Activated naive CD8-positive, alpha-beta T cell (primary cell): ENCODE data around the gene DOCK3.
"Not testable (repeated sequence)": the region's sequence is repeated elsewhere in the genome, so short reads cannot be mapped to it uniquely, and the experiment has no call there.

ENCODE experiments used
- H3K27ac Mint-ChIP-seq: one replicate; pipeline ENCODE4 v1.8.0; 2021; ENCODE audit warnings: mixed read lengths
- H3K27me3 Mint-ChIP-seq: one replicate; pipeline ENCODE4 v1.8.0; 2021; ENCODE audit warnings: mixed read lengths
- H3K36me3 Mint-ChIP-seq: one replicate; pipeline ENCODE4 v1.8.0; 2021; ENCODE audit warnings: mixed read lengths
- H3K4me1 Mint-ChIP-seq: one replicate; pipeline ENCODE4 v1.8.0; 2021; ENCODE audit warnings: low read depth, mixed read lengths
- H3K4me3 Mint-ChIP-seq: one replicate; pipeline ENCODE4 v1.8.0; 2021; ENCODE audit warnings: mild to moderate bottlenecking, mixed read lengths
- H3K9me3 Mint-ChIP-seq: one replicate; pipeline ENCODE4 v1.8.0; 2021; ENCODE audit warnings: low read depth, mixed read lengths

Gene DOCK3

DNA sequence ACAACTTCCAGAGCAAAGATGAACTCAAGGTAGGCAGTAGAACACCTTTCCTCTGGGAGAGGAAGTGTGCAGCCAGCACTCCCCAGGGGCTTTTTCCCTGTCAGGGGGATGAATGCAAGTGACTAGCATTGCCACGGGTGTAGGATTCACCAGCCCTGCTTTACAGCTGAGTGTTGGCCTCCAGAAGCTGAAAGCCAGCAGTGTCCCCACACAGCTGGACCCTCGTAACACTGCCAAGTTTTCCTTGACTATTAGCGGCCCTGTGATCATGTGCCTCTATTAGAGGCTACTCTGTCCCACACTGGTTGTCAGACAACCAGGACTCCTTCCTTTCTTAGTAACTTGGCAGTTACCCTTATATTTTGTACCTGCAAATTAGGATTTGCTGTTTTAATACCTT lies 605.4 kb downstream of the DOCK3 start:
- H3K9me3 Mint-ChIP-seq, result peaks cover 3% of the 10 kb centered on the region
- no peak overlapping the region for H3K27ac Mint-ChIP-seq
- H3K27me3 Mint-ChIP-seq, result no peaks in the 10 kb centered on the region
- H3K36me3 Mint-ChIP-seq, result peaks cover 10% of the 10 kb centered on the region
- H3K4me3 Mint-ChIP-seq, result no peak overlapping the region
- peaks cover 6% of the 10 kb centered on the region for H3K4me1 Mint-ChIP-seq

DNA sequence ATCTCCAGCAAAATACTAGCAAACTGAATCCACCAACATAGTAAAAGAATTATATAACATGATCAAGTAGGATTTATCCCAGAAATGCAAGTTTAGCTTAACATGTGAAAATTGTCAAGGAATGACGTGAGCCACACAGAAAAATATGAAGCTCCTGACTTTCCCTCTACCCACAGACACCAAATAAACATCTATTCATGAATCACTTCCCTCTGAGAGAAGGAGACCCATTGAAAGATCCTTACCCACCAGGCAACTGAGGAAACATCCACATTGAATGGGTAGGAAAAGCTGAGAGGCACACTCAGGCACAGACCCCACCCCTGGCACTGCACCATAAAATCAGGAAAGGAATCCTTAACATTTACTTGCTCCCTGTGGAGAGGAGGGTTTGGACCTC lies 608.2 kb downstream of the DOCK3 start:
- H3K4me3 Mint-ChIP-seq, result no peak overlapping the region

DNA sequence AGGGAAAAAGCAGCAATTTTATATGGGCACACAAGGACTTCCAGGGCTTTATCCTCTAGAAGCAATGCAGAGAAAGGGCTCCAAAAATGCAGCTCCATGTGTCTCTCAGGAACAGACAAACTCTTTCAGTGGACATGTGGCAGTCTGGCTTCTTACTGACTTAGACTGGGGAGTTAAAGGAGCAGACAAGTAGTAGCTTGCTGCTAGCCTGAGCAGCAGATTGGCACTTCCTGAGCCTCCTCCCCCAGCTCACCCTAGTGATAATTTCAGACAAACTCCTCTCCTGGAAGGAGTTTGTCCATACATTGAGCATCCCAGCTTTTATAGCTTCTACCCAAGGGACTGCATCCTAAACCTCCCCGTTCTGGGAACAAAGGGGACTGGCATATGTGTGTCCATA lies 608.7 kb downstream of the DOCK3 start:
- H3K4me3 Mint-ChIP-seq, result no peak overlapping the region
- peaks cover 24% of the 10 kb centered on the region for H3K36me3 Mint-ChIP-seq
- H3K27me3 Mint-ChIP-seq, result no peaks in the 10 kb centered on the region
- peaks cover 19% of the 10 kb centered on the region for H3K9me3 Mint-ChIP-seq
- no peaks in the 10 kb centered on the region for H3K4me1 Mint-ChIP-seq
- no peak overlapping the region for H3K27ac Mint-ChIP-seq

More for the DNA sequence above, 608.2 kb downstream of the DOCK3 start:
- Mint-ChIP-seq H3K4me1 (no peaks in the 10 kb centered on the region), H3K27ac (no peak overlapping the region), H3K9me3 (peaks cover 19% of the 10 kb centered on the region), H3K36me3 (peaks cover 24% of the 10 kb centered on the region), H3K27me3 (no peaks in the 10 kb centered on the region)

DNA sequence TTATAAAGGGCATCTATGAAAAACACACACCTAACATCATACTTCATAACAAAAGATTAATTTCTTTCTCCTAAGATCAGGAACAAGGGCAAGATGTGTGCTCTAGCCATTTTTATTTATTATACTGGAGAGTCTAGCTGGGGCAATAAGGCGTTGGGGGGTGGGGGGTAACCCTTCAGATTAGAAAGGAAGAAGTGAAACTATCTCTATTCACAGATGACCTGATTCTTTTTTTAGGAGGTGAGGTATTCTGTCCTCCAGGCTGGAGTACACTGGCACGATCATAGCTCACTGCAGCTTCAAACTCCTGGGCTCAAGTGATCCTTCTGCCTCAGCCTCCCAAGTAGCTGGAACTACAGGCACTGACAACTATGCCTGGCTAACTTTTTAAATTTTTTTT lies 620.9 kb downstream of the DOCK3 start:
- H3K9me3 Mint-ChIP-seq, result peaks cover 9% of the 10 kb centered on the region
- H3K27me3 Mint-ChIP-seq, result no peaks in the 10 kb centered on the region
- H3K4me3 Mint-ChIP-seq, result no peak overlapping the region
- H3K27ac Mint-ChIP-seq, result no peak overlapping the region
- H3K36me3 Mint-ChIP-seq, result peaks cover 8% of the 10 kb centered on the region
- no peaks in the 10 kb centered on the region for H3K4me1 Mint-ChIP-seq

DNA sequence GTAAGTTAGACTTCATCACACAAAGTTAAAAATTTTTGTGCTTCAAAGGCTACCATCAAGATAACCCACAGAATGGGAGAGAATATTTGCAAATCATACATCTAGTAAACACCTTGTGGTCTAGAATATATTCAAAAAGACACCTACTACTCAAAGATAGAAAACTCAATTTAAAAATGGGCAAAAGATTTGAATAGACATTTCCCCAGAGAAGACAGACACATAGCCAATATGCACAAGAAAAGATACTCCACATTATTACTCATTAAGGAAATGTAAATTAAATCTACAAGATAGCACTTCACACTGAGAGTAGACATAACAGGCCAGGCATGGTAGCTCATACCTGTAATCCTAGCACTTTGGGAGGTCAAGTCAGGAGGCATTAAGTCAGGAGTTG lies 622.6 kb downstream of the DOCK3 start:
- Mint-ChIP-seq H3K27me3 (no peaks in the 10 kb centered on the region), H3K4me1 (no peaks in the 10 kb centered on the region), H3K27ac (no peak overlapping the region), H3K36me3 (peaks cover 7% of the 10 kb centered on the region), H3K4me3 (no peak overlapping the region), H3K9me3 (peaks cover 5% of the 10 kb centered on the region)

DNA sequence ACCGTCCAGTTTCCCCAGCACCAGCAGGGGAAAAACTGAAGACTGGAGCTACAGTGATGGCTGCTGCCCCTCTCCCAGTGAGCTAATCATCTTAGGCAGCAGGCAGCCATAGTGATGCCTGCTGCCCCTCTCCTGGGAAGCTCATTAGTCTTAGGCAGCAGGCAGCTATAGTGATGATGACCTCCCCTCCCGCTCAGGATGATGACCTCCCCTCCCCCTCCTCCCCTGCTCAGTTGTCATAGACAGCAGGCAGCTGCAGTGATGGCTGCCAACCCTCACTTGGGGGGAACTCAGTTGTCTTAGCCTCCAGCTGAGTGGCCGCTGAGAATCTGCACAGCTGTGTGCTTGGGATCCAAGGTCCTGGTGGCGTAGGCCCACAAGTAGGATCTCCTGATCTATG lies 629.5 kb downstream of the DOCK3 start:
- Mint-ChIP-seq H3K27ac (no peak overlapping the region), H3K27me3 (no peaks in the 10 kb centered on the region), H3K4me1 (no peaks in the 10 kb centered on the region), H3K9me3 (peaks cover 10% of the 10 kb centered on the region), H3K36me3 (peaks cover 28% of the 10 kb centered on the region), H3K4me3 (no peak overlapping the region)

DNA sequence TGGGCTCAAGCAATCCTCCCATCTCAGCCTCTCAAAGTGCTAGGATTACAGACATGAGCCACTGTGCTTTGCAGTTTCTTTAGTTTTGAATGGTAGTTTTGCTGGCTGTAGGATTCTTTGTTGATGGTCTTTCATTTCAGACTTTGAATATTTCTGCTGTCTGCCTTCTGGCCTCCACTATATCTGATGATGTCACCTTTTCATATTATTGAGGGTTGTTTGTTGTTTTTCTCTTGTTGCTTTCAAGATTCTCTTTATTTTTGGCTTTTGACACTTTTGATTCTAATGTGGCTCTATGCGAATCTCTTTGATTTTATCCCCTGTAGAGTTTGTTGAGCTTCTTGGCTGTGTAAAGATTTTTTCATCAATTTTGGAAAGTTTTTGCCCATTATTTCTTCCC lies 631.4 kb downstream of the DOCK3 start:
- Mint-ChIP-seq H3K27ac (no peak overlapping the region), H3K36me3 (peaks cover 28% of the 10 kb centered on the region), H3K9me3 (peaks cover 10% of the 10 kb centered on the region), H3K27me3 (no peaks in the 10 kb centered on the region), H3K4me3 (no peak overlapping the region), H3K4me1 (no peaks in the 10 kb centered on the region)

DNA sequence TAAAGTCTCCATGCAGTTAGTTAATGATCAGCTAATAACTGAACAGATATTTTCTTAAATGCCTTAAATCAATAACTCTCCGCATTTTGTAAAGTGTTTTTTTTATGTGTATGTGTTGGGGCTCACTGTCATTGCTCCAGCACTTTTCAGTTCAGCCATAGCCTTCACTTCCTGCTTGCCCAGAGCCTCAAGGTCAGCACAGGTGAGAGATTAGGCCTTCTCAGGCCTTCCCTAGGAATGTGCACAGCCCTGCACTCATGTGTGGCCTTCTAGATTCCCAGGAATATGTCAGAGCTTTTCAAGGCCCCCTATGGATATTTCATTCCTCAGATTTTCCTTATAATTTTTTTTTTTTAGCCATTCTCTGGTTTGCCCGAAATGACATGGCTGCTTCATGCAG lies 632.7 kb downstream of the DOCK3 start:
- peaks cover 20% of the 10 kb centered on the region for H3K36me3 Mint-ChIP-seq

DNA sequence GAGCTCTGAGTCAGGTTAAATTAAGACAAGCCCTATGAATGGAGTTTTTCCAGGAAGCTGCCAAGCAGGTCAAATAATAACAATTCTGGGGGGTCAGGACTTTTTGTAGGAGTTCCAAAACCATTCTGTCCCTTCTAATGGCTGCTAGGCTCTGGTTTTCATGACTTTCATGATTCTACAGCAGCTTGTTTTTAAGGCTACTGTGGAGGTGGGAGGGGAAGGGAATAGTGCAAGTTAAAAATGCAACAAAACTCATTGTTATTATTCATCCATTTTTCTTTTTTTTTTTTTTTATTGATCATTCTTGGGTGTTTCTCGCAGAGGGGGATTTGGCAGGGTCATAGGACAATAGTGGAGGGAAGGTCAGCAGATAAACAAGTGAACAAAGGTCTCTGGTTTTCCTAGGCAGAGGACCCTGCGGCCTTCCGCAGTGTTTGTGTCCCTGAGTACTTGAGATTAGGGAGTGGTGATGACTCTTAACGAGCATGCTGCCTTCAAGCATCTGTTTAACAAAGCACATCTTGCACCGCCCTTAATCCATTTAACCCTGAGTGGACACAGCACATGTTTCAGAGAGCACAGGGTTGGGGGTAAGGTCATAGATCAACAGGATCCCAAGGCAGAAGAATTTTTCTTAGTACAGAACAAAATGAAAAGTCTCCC lies 633.3 kb downstream of the DOCK3 start:
- not testable (repeated sequence) for H3K27me3 Mint-ChIP-seq, H3K4me3 Mint-ChIP-seq, H3K27ac Mint-ChIP-seq, H3K4me1 Mint-ChIP-seq, H3K9me3 Mint-ChIP-seq
- peaks cover 16% of the 10 kb centered on the region for H3K36me3 Mint-ChIP-seq

More for the DNA sequence above, 632.7 kb downstream of the DOCK3 start:
- no peak overlapping the region for H3K27ac Mint-ChIP-seq
- H3K27me3 Mint-ChIP-seq, result no peaks in the 10 kb centered on the region
- H3K4me3 Mint-ChIP-seq, result no peak overlapping the region
- H3K4me1 Mint-ChIP-seq, result no peaks in the 10 kb centered on the region
- H3K9me3 Mint-ChIP-seq, result peaks cover 5% of the 10 kb centered on the region

DNA sequence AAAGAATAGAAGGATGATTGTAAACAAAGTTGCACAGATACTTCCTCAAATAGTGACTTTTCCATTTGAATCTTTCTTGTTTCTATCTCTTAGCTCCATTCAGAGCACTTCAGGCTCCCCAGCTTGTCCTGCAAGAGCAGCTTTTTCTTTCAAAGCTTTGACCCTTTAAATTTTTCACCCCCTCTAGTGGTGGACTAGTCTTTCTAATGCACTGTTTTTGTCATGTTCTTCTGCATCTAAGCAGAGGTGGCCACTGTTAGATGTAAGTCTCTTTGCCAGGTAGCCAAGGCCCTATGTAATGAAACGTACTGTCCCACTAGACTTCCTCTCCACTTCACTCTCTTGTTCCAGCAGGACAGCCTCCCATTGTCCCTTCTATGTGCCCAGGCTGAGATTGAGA lies 636.3 kb downstream of the DOCK3 start:
- no peak overlapping the region for H3K27ac Mint-ChIP-seq
- H3K27me3 Mint-ChIP-seq, result no peaks in the 10 kb centered on the region
- H3K36me3 Mint-ChIP-seq, result peaks cover 14% of the 10 kb centered on the region
- H3K4me3 Mint-ChIP-seq, result no peak overlapping the region
- H3K9me3 Mint-ChIP-seq, result peaks cover 5% of the 10 kb centered on the region
- H3K4me1 Mint-ChIP-seq, result no peaks in the 10 kb centered on the region

DNA sequence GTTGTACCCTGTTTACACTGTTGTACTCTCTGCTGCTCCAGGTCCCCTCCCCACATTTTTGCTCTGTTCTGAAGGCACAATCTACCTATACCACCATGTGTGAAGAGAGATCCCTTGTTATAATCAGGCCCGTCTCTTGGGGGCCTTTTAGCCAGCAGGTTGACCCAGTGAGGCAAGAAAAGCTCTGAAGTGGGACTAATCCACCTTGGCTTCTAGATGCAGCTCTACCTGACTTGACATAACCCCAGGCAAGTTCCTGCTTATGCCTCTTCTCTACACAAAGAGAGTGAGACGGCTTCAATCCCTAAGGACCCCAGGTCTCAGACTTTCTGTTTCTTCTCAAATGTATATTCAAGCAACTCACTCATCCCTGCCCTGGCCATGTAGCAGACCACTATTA lies 653.5 kb downstream of the DOCK3 start:
- Mint-ChIP-seq H3K36me3 (no peaks in the 10 kb centered on the region), H3K4me3 (no peak overlapping the region), H3K4me1 (no peaks in the 10 kb centered on the region), H3K27me3 (no peaks in the 10 kb centered on the region), H3K27ac (no peak overlapping the region), H3K9me3 (no peaks in the 10 kb centered on the region)

DNA sequence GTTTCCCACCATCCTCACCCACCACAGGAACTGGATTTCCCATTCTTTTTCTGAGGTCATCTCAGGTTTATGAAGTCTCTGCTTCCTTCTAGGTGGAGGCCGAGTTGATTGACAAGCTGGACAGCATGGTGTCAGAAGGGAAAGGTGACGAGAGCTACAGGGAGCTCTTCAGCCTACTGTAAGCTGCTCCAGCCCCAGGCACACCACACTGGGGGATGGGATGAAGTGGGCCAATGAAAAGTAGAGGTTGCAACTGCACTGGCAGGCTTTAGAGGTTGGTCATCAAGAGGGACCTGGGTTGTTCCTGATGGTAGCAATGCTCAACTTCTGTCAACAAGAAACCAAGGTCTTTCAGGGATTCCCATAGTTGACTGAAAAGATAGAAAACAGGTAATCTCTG lies 655.3 kb downstream of the DOCK3 start:
- Mint-ChIP-seq H3K27ac (no peak overlapping the region), H3K9me3 (no peaks in the 10 kb centered on the region), H3K27me3 (no peaks in the 10 kb centered on the region), H3K36me3 (no peaks in the 10 kb centered on the region), H3K4me3 (no peak overlapping the region), H3K4me1 (no peaks in the 10 kb centered on the region)

DNA sequence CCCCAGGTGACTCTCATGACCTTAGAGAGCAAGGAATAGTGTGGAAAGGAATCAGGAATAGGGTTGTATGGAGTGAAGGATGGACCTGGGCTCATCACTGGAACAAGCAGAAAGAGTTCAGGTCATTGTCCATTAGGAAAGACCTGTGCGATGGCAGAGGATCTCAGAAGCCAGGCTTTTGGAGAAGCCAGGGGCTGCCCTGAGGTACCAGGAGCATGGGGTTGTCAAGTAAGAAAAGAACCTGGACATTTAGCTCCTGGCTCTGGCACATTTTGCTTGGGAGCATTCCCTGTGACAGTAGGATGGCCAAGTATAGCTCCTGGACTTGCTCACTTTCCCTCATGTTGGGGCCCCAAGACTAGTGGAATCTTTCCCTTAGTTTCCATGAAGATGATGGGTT lies 657.4 kb downstream of the DOCK3 start:
- no peak overlapping the region for H3K4me3 Mint-ChIP-seq
- no peaks in the 10 kb centered on the region for H3K27me3 Mint-ChIP-seq
- no peaks in the 10 kb centered on the region for H3K4me1 Mint-ChIP-seq
- H3K9me3 Mint-ChIP-seq, result no peaks in the 10 kb centered on the region
- no peak overlapping the region for H3K27ac Mint-ChIP-seq
- H3K36me3 Mint-ChIP-seq, result no peaks in the 10 kb centered on the region

DNA sequence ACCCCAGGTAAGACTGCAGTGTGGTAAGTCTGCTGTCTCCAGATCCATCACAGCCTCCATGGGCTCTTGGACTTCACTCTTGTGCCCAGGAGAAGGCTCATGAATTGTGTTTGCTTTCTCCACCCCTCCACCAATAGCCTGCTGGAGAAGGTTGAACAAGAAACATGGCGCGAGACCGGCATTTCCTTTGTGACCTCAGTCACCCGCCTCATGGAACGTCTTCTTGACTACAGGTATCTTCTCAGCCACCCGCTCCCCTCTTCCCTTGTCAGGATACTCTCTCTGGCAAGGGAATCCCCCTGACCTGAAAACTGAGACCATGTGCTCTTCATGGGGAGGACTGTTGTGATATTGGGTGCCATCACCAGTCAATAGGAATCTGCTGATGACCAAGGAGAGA lies 658.3 kb downstream of the DOCK3 start:
- Mint-ChIP-seq H3K4me1 (no peaks in the 10 kb centered on the region), H3K27ac (no peak overlapping the region), H3K4me3 (no peak overlapping the region), H3K36me3 (peaks cover 2% of the 10 kb centered on the region), H3K9me3 (no peaks in the 10 kb centered on the region), H3K27me3 (no peaks in the 10 kb centered on the region)

DNA sequence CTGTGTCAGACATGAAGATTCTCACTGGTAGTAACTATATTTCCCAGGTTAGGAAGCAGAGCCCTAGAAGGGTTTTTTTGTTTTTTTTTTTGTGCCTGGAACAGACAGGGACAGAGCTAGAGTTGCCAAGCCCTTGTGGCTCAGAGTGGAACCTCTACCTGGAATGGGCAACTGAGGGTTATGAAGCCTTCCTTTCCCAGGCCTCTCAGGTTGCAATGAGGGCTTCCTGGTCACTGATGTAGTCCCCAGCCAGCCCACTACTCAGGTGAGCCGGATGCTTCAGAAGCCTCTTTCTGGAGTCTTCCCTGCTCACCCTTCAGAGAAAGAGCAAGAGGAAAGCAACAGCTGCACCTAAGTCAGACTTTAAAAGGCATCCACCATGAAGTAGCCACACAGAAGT lies 661.5 kb downstream of the DOCK3 start:
- H3K27ac Mint-ChIP-seq, result no peak overlapping the region
- H3K9me3 Mint-ChIP-seq, result no peaks in the 10 kb centered on the region
- H3K27me3 Mint-ChIP-seq, result no peaks in the 10 kb centered on the region
- H3K36me3 Mint-ChIP-seq, result peaks cover 6% of the 10 kb centered on the region
- H3K4me3 Mint-ChIP-seq, result no peak overlapping the region
- no peaks in the 10 kb centered on the region for H3K4me1 Mint-ChIP-seq

DNA sequence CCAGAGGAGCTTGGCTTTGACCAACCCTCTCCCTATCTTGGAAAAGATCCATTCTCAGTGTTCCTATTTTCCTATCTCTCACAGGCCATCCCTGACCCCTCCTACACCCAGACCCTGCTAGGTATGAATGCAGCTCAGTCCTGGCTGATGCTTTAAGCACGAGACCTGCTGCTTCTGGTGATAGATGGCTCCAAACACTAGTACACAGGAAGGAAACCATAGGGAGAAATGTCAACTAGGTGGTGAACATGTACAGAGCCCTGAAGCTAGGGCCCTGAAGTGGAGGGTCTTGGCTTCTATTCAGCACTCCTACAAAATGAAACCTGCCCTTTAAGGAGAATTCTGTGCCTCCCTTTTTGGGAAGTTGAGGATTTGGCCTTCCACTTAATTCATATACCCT lies 662.9 kb downstream of the DOCK3 start:
- Mint-ChIP-seq H3K27me3 (no peaks in the 10 kb centered on the region), H3K36me3 (peaks cover 6% of the 10 kb centered on the region), H3K9me3 (no peaks in the 10 kb centered on the region), H3K27ac (no peak overlapping the region), H3K4me1 (no peaks in the 10 kb centered on the region), H3K4me3 (no peak overlapping the region)
